ENCODE results near the gene NR6A1.

The NR6A1 gene

GRCh38 chr9:124500028-124500795 lies 270.9 kb downstream of the NR6A1 start:
- no peak for DNase-seq

- no peak for DNase-seq
Measured at GRCh38 chr9:124499216-124499615, 271.9 kb downstream of the NR6A1 start.

DNA sequence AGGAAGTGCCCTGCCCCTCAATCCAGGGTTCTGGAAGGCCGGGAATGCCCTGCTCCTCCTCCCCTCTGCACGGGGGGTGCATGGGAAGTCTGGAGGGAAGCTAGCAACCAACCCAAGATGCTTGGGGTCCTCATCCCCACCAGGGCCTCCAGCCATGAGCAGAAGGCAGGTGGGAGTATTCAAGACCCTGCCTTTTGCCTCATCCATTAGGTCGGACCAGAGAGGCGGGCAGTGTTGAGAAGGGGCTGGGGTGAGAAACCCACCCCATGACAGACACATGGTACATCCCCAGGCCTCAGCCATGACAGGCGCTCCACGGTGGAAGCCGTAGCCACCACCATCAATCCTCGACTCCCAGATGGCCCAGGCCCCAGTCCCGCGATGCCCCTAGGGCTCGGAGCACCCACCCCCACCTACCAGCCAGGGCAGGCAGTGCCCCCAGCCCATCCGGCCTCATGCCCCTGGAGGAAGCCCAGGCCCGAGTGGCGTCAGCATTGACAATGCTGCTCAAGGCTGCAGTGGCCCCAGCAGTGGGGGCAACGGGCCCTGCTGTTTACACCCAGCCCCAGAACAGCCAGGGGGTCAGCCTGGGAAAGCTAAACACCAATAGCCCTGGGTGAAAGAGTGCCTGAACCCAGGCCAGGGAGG lies 272.5 kb downstream of the NR6A1 start:
- DNase-seq = no peak

DNA sequence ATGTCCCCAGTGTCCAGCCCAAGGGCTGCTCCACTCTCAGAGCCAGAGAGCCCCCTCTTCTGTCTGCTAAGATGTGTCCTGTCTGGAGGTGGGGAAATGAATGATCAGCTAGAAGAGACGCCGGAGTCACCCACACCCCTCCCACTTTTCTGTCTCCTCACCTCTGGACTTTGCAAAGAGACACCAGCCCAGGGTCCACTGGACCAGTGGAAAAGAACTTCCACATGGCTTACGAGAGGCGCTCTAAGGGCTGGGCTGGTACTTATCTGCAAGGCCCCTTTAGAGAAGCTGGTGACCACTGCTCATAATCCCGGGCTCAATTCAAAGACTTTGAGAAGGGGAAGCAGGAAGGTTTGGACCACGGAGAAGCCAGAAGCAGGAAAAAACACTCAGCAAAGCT lies 273.1 kb downstream of the NR6A1 start:
- no peak for DNase-seq

- no peak for DNase-seq
Measured at GRCh38 chr9:124497441-124497840, 273.7 kb downstream of the NR6A1 start.

DNA sequence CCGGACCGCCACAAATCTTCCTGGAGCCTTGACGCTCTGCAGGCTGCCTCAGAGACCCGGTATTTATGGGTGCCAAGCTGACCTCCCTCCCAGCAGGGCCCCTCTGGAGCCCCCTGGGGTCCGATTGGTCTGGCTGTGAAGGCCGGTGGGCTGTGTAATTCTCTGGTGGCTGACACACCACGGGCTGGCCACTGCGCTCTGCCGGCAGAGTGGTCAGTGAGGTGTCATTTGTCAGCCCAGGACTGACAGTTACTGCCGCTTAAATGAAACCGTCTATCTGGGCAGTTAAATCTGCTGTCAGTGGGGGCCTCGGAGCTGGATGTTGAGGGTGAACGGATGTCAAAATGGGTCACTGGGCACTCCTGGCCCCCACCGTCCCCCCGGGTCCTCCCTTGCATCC lies 274.6 kb downstream of the NR6A1 start:
- no peak for DNase-seq

- no peak for DNase-seq
Measured at GRCh38 chr9:124496075-124496449, 275.0 kb downstream of the NR6A1 start.

- no peak for DNase-seq
Measured at GRCh38 chr9:124495126-124496074, 275.7 kb downstream of the NR6A1 start.

DNA sequence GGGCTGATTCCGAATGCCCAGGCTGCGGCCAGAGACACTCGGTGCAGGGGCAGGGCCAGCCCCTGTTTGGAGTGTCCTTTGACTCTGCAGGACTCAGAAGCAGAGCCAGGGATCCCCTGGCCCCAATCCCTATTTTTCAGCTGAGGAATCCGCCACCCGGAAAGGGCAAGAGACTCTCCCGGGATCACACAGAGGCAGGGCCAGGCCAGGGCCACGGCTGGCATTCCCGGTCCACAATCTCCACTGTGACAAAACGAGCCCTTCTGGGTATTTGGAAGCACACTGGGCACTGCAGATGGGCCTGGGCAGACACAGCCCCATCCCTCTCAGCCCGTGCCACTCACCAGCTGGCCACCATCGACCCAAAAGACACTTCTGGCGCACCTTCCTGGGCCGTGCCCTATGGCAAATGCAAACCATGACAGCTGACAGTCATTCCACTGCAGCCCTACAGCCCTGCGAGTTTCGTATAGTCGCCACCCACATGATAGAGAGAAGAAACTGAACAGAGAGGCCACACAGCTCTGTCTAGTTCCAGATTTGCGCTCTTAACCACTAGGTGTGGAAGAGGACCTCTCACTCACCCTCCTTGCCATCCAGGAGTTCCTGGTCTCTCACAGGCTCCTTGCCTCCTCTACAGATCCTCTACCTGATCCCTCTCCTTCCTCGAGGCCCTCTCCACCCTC lies 277.2 kb downstream of the NR6A1 start:
- DNase-seq = no peak

DNA sequence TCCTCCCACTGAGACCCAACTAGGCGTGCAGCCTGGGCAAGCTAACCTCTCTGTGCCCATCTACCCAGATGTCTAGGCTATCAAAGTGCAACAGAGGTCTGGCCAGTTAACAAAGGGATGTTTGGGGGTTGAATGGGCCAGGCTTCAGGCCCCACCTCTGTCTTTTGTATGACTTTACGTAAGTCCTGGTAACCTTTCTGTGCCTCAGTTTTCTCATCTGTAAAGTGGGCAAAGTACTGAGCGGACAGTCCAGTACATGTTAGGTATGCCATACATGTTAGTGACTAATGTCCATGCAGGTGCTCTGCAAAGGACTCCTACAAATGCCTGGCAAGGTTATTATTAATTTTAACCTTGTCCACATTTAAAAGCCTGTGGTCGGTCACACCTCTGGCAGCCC lies 277.9 kb downstream of the NR6A1 start:
- no peak for DNase-seq

GRCh38 chr9:124492818-124493217 lies 278.3 kb downstream of the NR6A1 start:
- no peak for DNase-seq

DNA sequence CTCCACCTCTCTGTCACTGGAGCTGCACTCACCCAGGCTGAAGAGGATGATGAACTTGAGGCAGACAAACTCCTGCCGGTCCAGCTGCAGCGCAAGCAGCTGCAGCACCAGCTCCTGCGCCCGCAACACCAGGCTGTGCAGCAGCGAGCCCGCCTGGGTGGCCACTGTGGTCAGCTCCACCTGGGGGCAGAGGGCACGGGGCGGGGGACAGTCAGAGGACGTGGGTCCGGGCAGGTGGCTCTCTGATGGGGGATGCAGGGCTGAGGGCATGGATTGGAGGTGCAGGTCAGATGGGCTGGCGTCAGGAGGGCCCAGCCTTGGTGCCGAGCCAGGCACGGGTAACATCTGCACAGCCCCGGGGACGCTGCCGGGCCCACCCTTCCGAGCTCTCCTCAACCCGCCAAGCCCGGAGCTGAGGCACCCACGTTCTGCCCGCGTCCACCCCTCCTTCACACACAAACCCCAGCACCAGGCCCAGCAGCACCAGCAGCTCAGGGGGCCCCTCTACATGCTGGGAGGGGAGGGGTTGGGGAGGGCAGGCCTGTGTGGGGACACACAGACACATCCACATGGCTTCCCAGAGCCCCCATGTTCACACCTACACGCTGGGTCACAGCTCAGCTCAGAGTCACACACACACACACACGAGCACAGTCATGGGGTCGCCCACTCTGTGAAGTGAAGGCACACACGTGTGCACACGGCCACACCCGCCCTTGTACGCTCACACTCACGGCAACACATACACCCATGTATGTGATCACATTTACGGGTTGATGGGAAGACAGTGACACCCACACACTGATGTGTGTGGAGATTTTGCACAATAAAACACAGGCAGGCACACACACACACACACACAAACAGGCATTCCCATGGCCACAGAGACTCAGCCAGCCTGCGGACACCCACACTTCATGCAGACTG lies 279.8 kb downstream of the NR6A1 start:
- no peak for DNase-seq

GRCh38 chr9:124490004-124490403 lies 281.1 kb downstream of the NR6A1 start:
- no peak for DNase-seq

- DNase-seq = no peak
Measured at GRCh38 chr9:124489222-124489621, 281.9 kb downstream of the NR6A1 start.

- DNase-seq = no peak
Measured at GRCh38 chr9:124488641-124489210, 282.4 kb downstream of the NR6A1 start.

- no peak for DNase-seq
Measured at GRCh38 chr9:124487260-124488182, 283.6 kb downstream of the NR6A1 start.

- no peak for DNase-seq
Measured at GRCh38 chr9:124486778-124487259, 284.3 kb downstream of the NR6A1 start.

GRCh38 chr9:124485936-124486335 lies 285.2 kb downstream of the NR6A1 start:
- DNase-seq = no peak

DNA sequence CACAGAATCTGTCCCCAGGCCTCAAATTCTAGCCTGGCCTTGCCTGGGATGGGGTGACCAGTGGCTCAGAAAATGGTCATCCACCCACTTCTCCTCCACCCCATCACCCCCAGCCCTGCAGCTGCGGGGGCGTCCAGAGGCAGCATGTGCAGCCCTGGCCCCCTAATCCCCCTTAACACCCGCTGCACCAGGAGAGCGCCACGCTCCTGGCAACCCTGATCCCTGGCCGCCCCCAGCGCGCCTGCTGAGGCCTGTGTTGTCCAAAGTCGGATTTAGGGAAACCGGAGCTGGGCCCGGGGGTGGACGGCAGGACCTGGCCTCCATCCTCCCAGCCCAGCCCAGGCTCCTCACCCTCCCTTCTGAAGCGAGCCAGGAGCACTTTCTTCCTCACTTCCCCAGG lies 285.9 kb downstream of the NR6A1 start:
- DNase-seq = no peak

GRCh38 chr9:124483481-124483880 lies 287.6 kb downstream of the NR6A1 start:
- no peak for DNase-seq

Data from AML-193 (cell line).